ENCODE data around the gene ABCD3. TPM values are rescaled to one million over a fixed set of nuclear protein-coding genes. Genes with fewer than 3 reads are reported as not detected.

ABCD3 gene
- total and polyA plus RNA-seq, 8 donors, result 42.7 to 66.1 (median 49.3) TPM

GRCh38 chr1:94456736-94457135 is 38.5 kb downstream of the ABCD3 start:
- peaks cover 0 to 19% of the 10 kb centered on the region in 2 donors for H3K36me3 ChIP-seq
- peaks cover 0 to 7% of the 10 kb centered on the region in 2 donors for H3K9me3 ChIP-seq
- DNase-seq, result no peak
- H3K27ac ChIP-seq, result no peak overlapping the region
- H3K27me3 ChIP-seq, result no peaks in the 10 kb centered on the region
- no peak for TF ChIP-seq CTCF (IDR thresholded peaks at IDR 0.05)
- intact Hi-C loops (cut with DNase I), result no loop called here
- H3K4me1 ChIP-seq, result no peaks in the 10 kb centered on the region
- no peak overlapping the region for H3K4me3 ChIP-seq
- ATAC-seq, result no peak

GRCh38 chr1:94462606-94463005 is 44.4 kb downstream of the ABCD3 start:
- DNase-seq, result no peak
- Histone ChIP-seq H3K27me3 (no peaks in the 10 kb centered on the region), H3K4me1 (peaks cover 8 to 14% of the 10 kb centered on the region in 2 donors), H3K27ac (peak overlapping the region; percentile 15 to 39), H3K4me3 (no peak overlapping the region), H3K9me3 (no peaks in the 10 kb centered on the region), H3K36me3 (peaks cover 0 to 9% of the 10 kb centered on the region in 2 donors)
- peak; percentile 75 for ATAC-seq
- intact Hi-C loops (cut with DNase I), result no loop called here
- no peak for TF ChIP-seq CTCF (IDR thresholded peaks at IDR 0.05)

- intact Hi-C loops (cut with DNase I), result no loop called here
- Histone ChIP-seq H3K36me3 (peaks cover 0 to 9% of the 10 kb centered on the region in 2 donors), H3K27ac (peak overlapping the region; percentile 15 to 39), H3K4me1 (peaks cover 8 to 14% of the 10 kb centered on the region in 2 donors), H3K9me3 (no peaks in the 10 kb centered on the region), H3K4me3 (no peak overlapping the region), H3K27me3 (no peaks in the 10 kb centered on the region)
- peak; percentile 70 for ATAC-seq
- DNase-seq, result no peak
- TF ChIP-seq CTCF (IDR thresholded peaks at IDR 0.05), result no peak
These were observed 45.0 kb downstream of the ABCD3 start for GRCh38 chr1:94463056-94463764.

- Histone ChIP-seq H3K36me3 (peaks cover 0 to 9% of the 10 kb centered on the region in 2 donors), H3K9me3 (no peaks in the 10 kb centered on the region), H3K27ac (peak overlapping the region in 1 of 2 donors; percentile 36), H3K27me3 (no peaks in the 10 kb centered on the region), H3K4me3 (no peak overlapping the region), H3K4me1 (peaks cover 8 to 14% of the 10 kb centered on the region in 2 donors)
- TF ChIP-seq CTCF (IDR thresholded peaks at IDR 0.05), result peak; percentile 18 to 40
- intact Hi-C loops (cut with DNase I), result no loop called here
- DNase-seq (peak in 1 of 4 donors; percentile 9), ATAC-seq (peak; percentile 95)
These were observed 45.7 kb downstream of the ABCD3 start for GRCh38 chr1:94463765-94464330.

GRCh38 chr1:94468708-94469107 is 50.5 kb downstream of the ABCD3 start:
- no peaks in the 10 kb centered on the region for H3K9me3 ChIP-seq
- intact Hi-C loops (cut with DNase I), result no loop called here
- DNase-seq, result no peak
- H3K4me3 ChIP-seq, result no peak overlapping the region
- peaks cover 0 to 12% of the 10 kb centered on the region in 2 donors for H3K36me3 ChIP-seq
- no peak overlapping the region for H3K27ac ChIP-seq
- ATAC-seq, result no peak
- no peak for TF ChIP-seq CTCF (IDR thresholded peaks at IDR 0.05)
- H3K4me1 ChIP-seq, result no peaks in the 10 kb centered on the region
- H3K27me3 ChIP-seq, result no peaks in the 10 kb centered on the region
